Heart left ventricle (tissue), 16 donors: ENCODE measurements around the gene OGDH. TPM values are rescaled to one million over a fixed set of nuclear protein-coding genes. Genes with fewer than 3 reads are reported as not detected.

Experiments
- ATAC-seq, 4 donors: fragments of 200-7000 bp; cut with Tn5 transposase; one replicate each; pipeline ENCODE4 v1.9.1; 2020 to 2022; ENCODE audit warnings: moderate library complexity in 4 of 4, mild to moderate bottlenecking in 3 of 4, moderate number of reproducible peaks in 1 of 4
- DNase-seq, 5 donors: peaks; one replicate each; pipeline ENCODE4 v3.0.0-alpha.2; 2020
- H3K27ac ChIP-seq, 12 donors: fragments of 200-600 bp; sonication (generic) in 4 of 12; one replicate each; pipeline versions ENCODE4 v1.5.0 to v1.8.0; 2016 to 2022; ENCODE audit warnings: mild to moderate bottlenecking in 2 of 12
- H3K27me3 ChIP-seq, 9 donors: fragments of 200-600 bp; sonication (generic) in 2 of 9; one replicate each; pipeline versions ENCODE4 v1.5.1 to v1.8.0; 2016 to 2022; ENCODE audit warnings: mild to moderate bottlenecking in 3 of 9
- H3K36me3 ChIP-seq, 9 donors: fragments of 200-600 bp; sonication (generic) in 2 of 9; one replicate each; pipeline versions ENCODE4 v1.5.0 to v1.8.0; 2018 to 2022; ENCODE audit warnings: mild to moderate bottlenecking in 2 of 9
- H3K4me1 ChIP-seq, 12 donors: fragments of 200-600 bp; sonication (generic) in 4 of 12; one replicate each; pipeline versions ENCODE4 v1.5.0 to v1.8.0; 2016 to 2022; ENCODE audit warnings: mild to moderate bottlenecking in 3 of 12
- H3K4me3 ChIP-seq, 12 donors: fragments of 200-600 bp; sonication (generic) in 4 of 12; one replicate each; pipeline versions ENCODE4 v1.5.0 to v1.8.0; 2017 to 2022; ENCODE audit warnings: mild to moderate bottlenecking in 9 of 12, moderate library complexity in 4 of 12
- H3K9me3 ChIP-seq, 12 donors: fragments of 200-600 bp; sonication (generic) in 4 of 12; one replicate each; pipeline versions ENCODE4 v1.5.0 to v1.8.0; 2016 to 2022; ENCODE audit warnings: mild to moderate bottlenecking in 1 of 12
- CTCF ChIP-seq, 12 donors: fragments of 200-600 bp; sonication (generic) in 4 of 12; IDR thresholded peaks; one replicate each; pipeline versions ENCODE4 v1.5.0 to v1.8.0; 2018 to 2022; ENCODE audit warnings: antibody characterized with exemption in 12 of 12, mild to moderate bottlenecking in 5 of 12
- POLR2A ChIP-seq, 2 donors: fragments of 450-650 bp; IDR thresholded peaks; one replicate each; pipeline ENCODE4 v1.6.1; 2017; ENCODE audit warnings: antibody characterized with exemption in 2 of 2, mild to moderate bottlenecking in 2 of 2, moderate library complexity in 2 of 2
- WGBS, 4 donors: extraction: QIAGEN DNeasy Blood & Tissue Kit in 2 of 4; methylation state at CpG; one replicate each; pipeline versions ENCODE4 v1.1.5 to v1.1.7; 2013 to 2018; 5-methylcytosine and 5-hydroxymethylcytosine counted together
- intact Hi-C, 10 donors: fragments of 100-400 bp; cut with DNase I; formaldehyde crosslinking; loops; one replicate each; pipeline versions ENCODE4 v1.11.1 to v1.14.2; 2022
- polyA plus RNA-seq, 2 donors: library from polyadenylated mRNA; stranded (reverse); fragments of 200-250 nt; gene quantifications; one replicate each; pipeline ENCODE4 v1.2.3, GENCODE V29; 2013
- total RNA-seq, 9 donors: library from RNA; depleted of rRNA in 2 of 9; stranded (reverse); fragments of >200 nt in 2 of 9; fragmentation: NEBNext Ultra II Directional in 3 of 9; extraction: Animal tissue kit (Norgen Biotek cat#: 25700) in 3 of 9; gene quantifications; one replicate each; pipeline versions ENCODE4 v1.1.0 to v1.2.4, GENCODE V29; 2016 to 2023
- donor health status: ischemic (EF 13 %, LVEDD 7.1; RV severe dilation, severe dysfunction).
- donor health status: healthy with polysubstance abuse.
- donor health status: DM: no; HTN: yes; CAD: no.
- donor health status: DM: no; HTN: no; CAD: no.
- donor health status: ischemic (EF 25% LVEDD 6.9; RV normal size, moderate dysfunction).
- donor health status: ischemic (EF 25% LVEDD 5.7; RV mildly dilated, moderate dysfunction).
- donor health status: healthy.
- donor health status: DM: yes; HTN: yes; CAD: no.
- donor health status: ischemic (EF 35%, LVEDD 5.7; RV mildly dilated, moderate dysfunction).
- donor health status: nonischemic (EF 11% LVEDD 7.7; RV severe dilation, severe dysfunction).
- donor health status: DM: yes; HTN: yes; CAD: no.
- donor health status: PGD.
- donor health status: ischemic (EF 29% LVEDD 5.4; RV normal size, mild dysfunction).
- donor health status: nonischemic (EF 23%, LVEDD 6.1; RV moderate dilation, normal function).

Gene OGDH
- total and polyA plus RNA-seq, 11 donors: 247 to 789 (median 633) TPM

- 61 to 72% (median 65%) methylated on average over 10 of the region's 10 CpGs for WGBS, 4 donors
- intact Hi-C loops: loop anchor here in 2 of 10 donors (2.0 kb wide), 2 partner anchors 13 to 27 kb away; partner anchors contain the start of gene OGDH (in 1 of the 2)
- peak; percentile 59 to 72 (median 66) for ATAC-seq
- peak overlapping the region; percentile 62 to 97 (median 85) for H3K27ac ChIP-seq
- no peaks in the 10 kb centered on the region for H3K27me3 ChIP-seq
- H3K9me3 ChIP-seq: no peaks in the 10 kb centered on the region
- DNase-seq: peak in 4 of 5 donors; percentile 57 to 78 (median 66)
- H3K4me3 ChIP-seq: no peak overlapping the region
- TF ChIP-seq CTCF (IDR thresholded peaks at IDR 0.05): no peak
- TF ChIP-seq POLR2A (IDR thresholded peaks at IDR 0.05): no peak
- peaks cover 0 to 99% (median 64%) of the 10 kb centered on the region in 12 donors for H3K4me1 ChIP-seq
- H3K36me3 ChIP-seq: peaks cover 0 to 20% (median 8%) of the 10 kb centered on the region in 9 donors
These were observed 27.1 kb downstream of the OGDH start for GRCh38 chr7:44633254-44634186.

GRCh38 chr7:44634187-44634838, 27.9 kb downstream of the OGDH start:
- Histone ChIP-seq H3K9me3 (no peaks in the 10 kb centered on the region), H3K27ac (peak overlapping the region; percentile 62 to 97 (median 85)), H3K4me3 (no peak overlapping the region), H3K4me1 (peaks cover 0 to 100% (median 71%) of the 10 kb centered on the region in 12 donors), H3K36me3 (peaks cover 0 to 13% (median 8%) of the 10 kb centered on the region in 9 donors), H3K27me3 (no peaks in the 10 kb centered on the region)
- intact Hi-C loops: loop anchor here in 2 of 10 donors (2.0 kb wide), 2 partner anchors 14 to 28 kb away; partner anchors contain the start of gene OGDH (in 1 of the 2)
- DNase-seq: no peak
- no peak for ATAC-seq
- WGBS, 4 donors: 58 to 82% (median 68%) methylated on average over 5 of the region's 5 CpGs
- TF ChIP-seq POLR2A (IDR thresholded peaks at IDR 0.05) (no peak), CTCF (IDR thresholded peaks at IDR 0.05) (no peak)

GRCh38 chr7:44634839-44635591, 28.6 kb downstream of the OGDH start:
- ATAC-seq (peak; percentile 72 to 83 (median 76)), DNase-seq (peak in 4 of 5 donors; percentile 60 to 84 (median 72))
- Histone ChIP-seq H3K4me3 (no peak overlapping the region), H3K4me1 (peaks cover 4 to 100% (median 78%) of the 10 kb centered on the region in 12 donors), H3K27ac (peak overlapping the region; percentile 62 to 97 (median 86)), H3K9me3 (no peaks in the 10 kb centered on the region), H3K27me3 (no peaks in the 10 kb centered on the region), H3K36me3 (peaks cover 0 to 10% (median 6%) of the 10 kb centered on the region in 9 donors)
- no peak for TF ChIP-seq POLR2A (IDR thresholded peaks at IDR 0.05)
- TF ChIP-seq CTCF (IDR thresholded peaks at IDR 0.05): no peak
- intact Hi-C loops: loop anchor here in 2 of 10 donors (2.0 kb wide), 2 partner anchors 14 to 28 kb away; partner anchors contain the start of gene OGDH (in 1 of the 2)
- WGBS, 4 donors: 31 to 45% (median 36%) methylated on average over 14 of the region's 14 CpGs
